GM19452 (cell line): ENCODE data around the gene AMBRA1.

Experiments
- ATAC-seq: cut with Tn5 transposase; IDR thresholded peaks from one replicate; pipeline ENCODE4 v1.9.1; 2021; ENCODE audit not compliant: unreplicated experiment

AMBRA1 gene

GRCh38 chr11:46359953-46360352 is 233.9 kb downstream of the AMBRA1 start:
- ATAC-seq, result no peak

DNA sequence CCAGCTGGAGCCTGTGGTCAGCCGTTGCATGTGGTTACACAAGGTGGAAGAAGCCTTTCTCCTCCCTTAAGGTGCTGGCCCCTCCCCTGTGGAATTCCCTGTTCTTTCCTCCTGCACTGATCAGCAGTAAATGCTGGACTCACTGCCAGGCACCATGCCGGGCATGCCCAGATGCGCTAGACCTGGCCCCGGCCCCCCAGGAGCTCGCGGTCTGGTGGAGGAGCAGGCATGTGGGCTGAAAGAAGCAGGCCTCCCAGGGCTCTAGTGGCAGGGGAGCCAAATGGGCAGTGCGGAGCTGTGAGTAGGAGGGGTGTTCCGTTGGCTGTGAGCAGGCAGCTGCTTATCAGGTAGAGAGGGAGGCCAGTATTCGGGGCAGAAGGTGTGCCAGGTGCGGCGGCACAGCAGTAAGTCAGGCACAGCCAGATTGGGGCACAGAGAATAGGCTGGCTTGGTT is 236.3 kb downstream of the AMBRA1 start:
- ATAC-seq, result no peak

DNA sequence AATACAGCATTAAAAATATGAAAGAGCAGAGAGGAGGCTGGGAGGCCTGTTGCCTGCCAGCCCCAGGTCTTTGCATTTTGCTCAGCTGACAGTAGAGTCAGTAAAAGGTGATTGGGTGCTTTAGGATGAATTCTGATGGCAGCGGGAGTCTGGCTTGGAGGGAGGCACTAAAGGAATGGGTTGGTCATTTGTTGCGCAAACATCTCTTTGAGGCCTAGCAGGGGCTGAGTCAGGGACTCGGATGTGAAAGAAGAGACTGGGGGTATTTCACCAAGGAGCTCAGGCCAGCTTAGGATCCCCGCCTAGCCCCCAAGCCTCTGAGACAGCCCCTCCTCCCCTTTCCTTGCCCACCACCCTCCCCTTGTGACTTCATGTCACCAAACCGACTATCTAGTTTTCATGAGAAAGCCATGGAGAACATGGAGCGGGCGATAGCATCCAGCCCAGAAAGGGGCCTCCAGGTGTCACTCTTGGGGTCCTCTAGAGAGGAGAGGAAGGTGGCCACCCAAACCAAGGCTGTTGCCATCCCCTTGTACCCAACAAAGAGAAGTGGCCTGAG is 236.8 kb downstream of the AMBRA1 start:
- no peak for ATAC-seq

DNA sequence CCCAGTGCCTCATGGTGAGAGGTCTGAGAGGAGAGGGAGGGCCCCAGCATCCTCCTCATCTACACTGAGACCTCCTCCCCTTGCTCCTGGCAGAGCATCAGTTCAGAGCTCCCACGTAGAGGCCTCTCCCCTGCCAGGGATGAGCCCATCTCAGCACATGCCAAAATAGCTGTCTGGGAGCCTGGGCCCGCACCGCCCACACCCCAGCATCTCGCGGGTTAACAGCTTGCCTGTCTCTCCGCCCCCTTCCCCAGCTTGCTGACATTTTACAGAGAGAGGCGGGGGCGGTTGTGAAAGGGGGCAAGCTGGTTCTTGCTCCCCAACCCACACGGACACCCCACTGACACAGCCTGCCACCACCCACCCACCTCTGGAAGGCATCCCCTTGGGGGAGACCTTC is 240.1 kb downstream of the AMBRA1 start:
- ATAC-seq, result no peak

GRCh38 chr11:46352063-46352841 is 241.6 kb downstream of the AMBRA1 start:
- no peak for ATAC-seq

GRCh38 chr11:46351606-46352005 is 242.2 kb downstream of the AMBRA1 start:
- ATAC-seq, result no peak

DNA sequence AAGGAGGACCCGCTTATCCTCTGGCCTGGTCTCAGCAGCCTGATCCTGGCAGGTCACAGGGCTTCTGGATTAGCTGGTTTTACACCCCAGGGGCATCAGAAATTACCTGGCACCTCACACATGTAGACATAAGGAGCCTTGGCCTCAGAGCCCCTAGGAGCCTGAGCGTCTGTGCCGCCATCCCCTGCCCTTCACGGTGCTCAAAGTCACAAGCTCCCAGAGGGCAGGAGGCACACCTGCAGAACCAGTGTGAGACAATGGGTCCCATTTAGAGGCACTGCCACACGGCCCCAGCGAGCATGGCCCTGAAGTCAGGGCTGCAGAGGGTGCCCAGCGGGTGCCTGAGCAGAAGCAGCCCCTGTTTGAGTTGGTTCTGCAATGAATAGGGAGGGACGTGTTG is 242.7 kb downstream of the AMBRA1 start:
- ATAC-seq, result no peak

DNA sequence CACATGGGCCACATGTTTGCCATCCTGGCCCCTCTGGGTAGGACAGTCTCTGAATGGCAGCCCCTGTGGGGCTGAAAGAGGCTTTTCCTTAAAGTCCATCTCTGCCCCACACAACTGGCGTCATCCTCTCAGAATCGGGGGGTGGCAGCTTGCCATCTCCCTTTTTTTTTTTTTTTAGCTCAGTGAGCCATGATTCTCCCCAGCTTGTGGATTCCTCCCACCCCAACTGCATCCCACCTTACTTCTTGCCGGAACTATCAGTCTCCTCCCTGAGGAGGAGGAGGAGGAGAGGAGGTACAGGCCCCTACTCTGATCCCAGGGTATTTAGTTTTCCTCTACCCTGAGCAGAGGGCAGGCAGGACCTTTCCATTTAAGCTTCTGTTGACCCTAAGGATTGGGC is 243.1 kb downstream of the AMBRA1 start:
- no peak for ATAC-seq

DNA sequence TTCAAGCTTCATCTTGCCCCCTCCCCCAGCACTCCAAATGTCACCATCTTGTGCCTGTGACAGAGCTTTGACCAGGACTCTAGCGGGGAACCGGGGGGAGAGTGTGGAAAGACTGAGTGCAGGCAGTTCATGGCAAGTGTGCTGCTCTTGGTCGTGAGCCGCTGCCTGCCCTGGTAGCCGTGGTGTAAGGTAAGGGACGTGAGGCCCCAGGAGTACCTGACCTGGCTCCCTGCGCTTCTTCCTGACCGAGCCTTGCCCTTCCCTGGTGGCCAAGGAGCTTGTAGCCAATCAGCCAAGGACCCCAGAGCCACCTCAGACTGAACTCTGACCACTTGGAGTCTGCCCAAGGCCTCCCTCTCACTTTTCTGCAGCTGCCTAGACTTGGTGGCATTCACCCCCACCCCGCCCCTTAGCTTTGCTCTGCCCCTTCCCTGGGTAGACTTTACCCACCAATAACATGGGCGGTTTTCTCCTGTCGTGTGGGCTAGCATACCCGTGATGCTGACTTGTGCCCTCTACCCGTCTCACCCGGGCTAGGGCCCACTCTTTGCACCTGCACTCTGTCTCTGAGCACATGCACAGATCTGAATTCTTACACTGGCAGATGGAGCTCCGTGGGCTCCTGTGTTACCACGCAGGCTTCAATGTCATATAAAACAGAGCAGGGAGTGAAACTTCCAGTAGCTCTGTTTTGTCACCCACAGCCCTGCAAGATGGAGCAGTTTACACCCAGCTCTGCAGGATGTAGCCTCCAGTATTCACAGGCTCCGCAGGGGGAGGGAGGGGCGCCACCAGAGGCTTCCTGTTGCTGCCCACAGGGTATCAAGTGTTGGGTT is 245.0 kb downstream of the AMBRA1 start:
- ATAC-seq, result no peak

DNA sequence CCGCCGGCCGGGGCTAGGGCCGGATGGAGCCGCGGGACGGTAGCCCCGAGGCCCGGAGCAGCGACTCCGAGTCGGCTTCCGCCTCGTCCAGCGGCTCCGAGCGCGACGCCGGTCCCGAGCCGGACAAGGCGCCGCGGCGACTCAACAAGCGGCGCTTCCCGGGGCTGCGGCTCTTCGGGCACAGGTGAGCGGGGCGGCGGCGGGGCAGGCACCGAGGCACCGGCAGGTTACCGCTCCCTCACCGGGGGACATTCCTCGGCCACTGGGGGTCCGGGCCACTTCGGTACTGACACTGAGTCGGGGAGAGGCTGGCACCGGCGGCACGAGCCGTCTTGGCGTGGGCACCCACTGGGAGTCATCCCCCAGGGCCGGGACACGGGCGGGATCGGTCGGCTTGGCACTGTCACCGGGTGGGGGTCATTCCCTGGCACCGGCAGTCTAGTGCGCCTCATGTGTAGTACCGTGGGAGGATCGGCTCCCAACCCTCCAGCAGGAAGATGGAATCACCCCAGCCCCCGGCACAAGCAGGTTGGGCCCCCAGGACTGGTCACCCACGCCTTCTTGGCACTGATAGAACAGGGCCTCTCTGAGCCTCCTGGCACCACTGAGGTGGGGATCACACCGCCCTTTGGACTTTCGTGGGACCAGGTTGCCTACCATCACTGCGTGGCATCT is 246.0 kb downstream of the AMBRA1 start:
- ATAC-seq, result no peak

DNA sequence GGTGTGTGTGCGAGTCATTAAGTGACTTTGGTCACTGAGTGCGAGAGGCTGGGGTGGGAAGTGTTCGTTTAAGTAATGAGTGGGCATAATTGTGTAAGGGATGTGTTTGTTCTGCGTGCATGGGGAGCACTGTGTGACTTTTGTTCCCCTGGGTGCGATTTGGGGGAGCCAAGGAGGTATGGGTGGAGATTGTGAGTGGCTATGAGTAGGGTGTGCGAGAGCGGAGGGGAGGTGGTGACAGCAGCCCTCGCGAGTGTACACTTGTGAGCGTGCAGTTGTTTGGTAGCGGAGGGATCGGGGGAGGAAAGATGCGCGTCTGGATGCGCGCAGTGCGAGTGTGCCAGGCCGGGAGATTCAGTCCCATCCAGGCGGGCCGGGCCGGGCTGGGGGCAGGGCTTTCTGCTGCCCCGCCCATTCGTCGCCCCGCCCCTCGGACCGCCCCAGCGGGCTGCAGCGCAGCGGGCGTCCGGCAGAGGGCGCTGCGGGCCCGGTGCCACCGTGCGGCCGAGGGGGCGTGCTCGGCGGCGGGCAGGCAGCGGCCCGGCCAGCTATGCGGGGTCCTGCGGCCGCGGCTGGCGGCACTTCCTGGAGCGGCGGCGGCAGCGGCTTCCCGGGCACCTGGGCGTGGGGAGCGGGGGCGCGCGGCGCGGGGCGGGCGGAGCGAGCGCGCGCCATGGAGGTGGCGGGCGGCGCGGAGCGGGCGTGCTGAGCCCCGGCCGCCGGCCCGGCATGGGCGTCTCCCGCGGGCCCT is 246.8 kb downstream of the AMBRA1 start, which contains the start of gene DGKZ:
TSS of gene DGKZ (plus strand) at position 578 of the 751 bp plus-strand sequence. CDS start 197 bp downstream, outside the sequence.
- ATAC-seq, result peak; percentile 55
